ENCODE results near the gene SLC27A2. TPM values are rescaled to one million over a fixed set of nuclear protein-coding genes. Genes with fewer than 3 reads are reported as not detected.

SLC27A2 gene
- total and polyA plus RNA-seq, 2 experiments from 2014 or later: 2.8 to 9.4 TPM

DNA sequence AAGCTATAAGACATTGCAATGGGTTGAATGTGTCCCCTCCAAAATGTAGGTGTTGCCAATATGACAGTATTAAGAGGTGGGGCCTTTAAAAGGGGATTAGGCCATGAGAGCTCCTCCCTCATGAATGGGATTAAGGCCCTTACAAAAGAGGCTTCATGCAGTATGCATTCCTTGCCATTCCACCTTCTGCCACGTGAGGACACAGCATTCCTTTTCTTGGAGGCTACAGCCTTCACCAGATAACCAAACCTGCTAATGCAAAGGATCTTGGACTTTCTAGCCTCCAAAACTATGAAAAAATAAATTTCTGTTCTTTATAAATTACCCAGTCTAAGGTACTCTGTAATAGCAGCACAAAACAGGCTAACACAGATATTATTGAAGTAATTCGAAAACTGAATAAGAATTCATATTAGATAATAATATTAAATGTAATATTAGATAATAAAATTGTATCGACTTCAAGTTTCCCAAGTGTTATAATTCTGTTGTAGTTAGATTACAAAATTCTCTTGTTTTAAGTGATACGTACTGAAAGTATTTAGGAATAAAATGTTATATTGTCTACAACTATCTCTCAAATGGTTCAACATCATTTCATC lies 33.5 kb upstream of the SLC27A2 start:
- H3F3A ChIP-seq (replicated peaks; ENCODE audit: low read depth): no peaks in the 10 kb centered on the region
- H3K9me2 ChIP-seq (ENCODE audit: insufficient read depth): no peaks in the 10 kb centered on the region
- Mint-ChIP-seq H3K4me1 (no peaks in the 10 kb centered on the region), H3K27ac (no peak overlapping the region), H3K27me3 (ENCODE audit: insufficient read depth, low read depth, poor library complexity) (peaks cover 3% of the 10 kb centered on the region), H3K4me3 (no peak overlapping the region), H3K36me3 (ENCODE audit: low read depth) (no peaks in the 10 kb centered on the region), H3K9me3 (no peaks in the 10 kb centered on the region)
- no peaks in the 10 kb centered on the region for H3K4me1 ChIP-seq (ENCODE audit: insufficient read depth)
- no peak overlapping the region for H2AFZ ChIP-seq
- no peak overlapping the region for H3K4me3 ChIP-seq
- H3K79me2 ChIP-seq (replicated peaks; ENCODE audit: insufficient read depth): no peaks in the 10 kb centered on the region
- ATAC-seq (peak; percentile 94), DNase-seq (ENCODE audit: low spot score) (peak; percentile 84)
- no peaks in the 10 kb centered on the region for H4K20me1 ChIP-seq (replicated peaks; ENCODE audit: insufficient read depth)
- H3K27me3 ChIP-seq (ENCODE audit: insufficient read depth): no peaks in the 10 kb centered on the region
- no peak overlapping the region for H3K4me2 ChIP-seq
- no peaks in the 10 kb centered on the region for H3K36me3 ChIP-seq (ENCODE audit: insufficient read depth)
- H3K27ac ChIP-seq (ENCODE audit: low read depth): no peak overlapping the region
- TF ChIP-seq ZNF462 (CRISPR knock-in tag; IDR thresholded peaks at IDR 0.05) (peak; percentile 77), ZNF114 (CRISPR knock-in tag; IDR thresholded peaks at IDR 0.05) (no peak), CTCF (conservative IDR thresholded peaks at IDR 0.05; ENCODE audit: low read depth in 2 of 2) (peak; percentile 53 to 91)

- Mint-ChIP-seq H3K4me3 (no peak overlapping the region), H3K27me3 (ENCODE audit: insufficient read depth, low read depth, poor library complexity) (peaks cover 3% of the 10 kb centered on the region), H3K4me1 (no peaks in the 10 kb centered on the region), H3K27ac (no peak overlapping the region), H3K9me3 (no peaks in the 10 kb centered on the region), H3K36me3 (ENCODE audit: low read depth) (no peaks in the 10 kb centered on the region)
- H3K27me3 ChIP-seq (ENCODE audit: insufficient read depth): no peaks in the 10 kb centered on the region
- H3K4me1 ChIP-seq (ENCODE audit: insufficient read depth): no peaks in the 10 kb centered on the region
- no peaks in the 10 kb centered on the region for H3F3A ChIP-seq (replicated peaks; ENCODE audit: low read depth)
- H4K20me1 ChIP-seq (replicated peaks; ENCODE audit: insufficient read depth): no peaks in the 10 kb centered on the region
- H2AFZ ChIP-seq: no peak overlapping the region
- H3K4me2 ChIP-seq: no peak overlapping the region
- H3K4me3 ChIP-seq: no peak overlapping the region
- no peaks in the 10 kb centered on the region for H3K9me2 ChIP-seq (ENCODE audit: insufficient read depth)
- ATAC-seq (no peak), DNase-seq (ENCODE audit: low spot score) (no peak)
- no peaks in the 10 kb centered on the region for H3K36me3 ChIP-seq (ENCODE audit: insufficient read depth)
- no peaks in the 10 kb centered on the region for H3K79me2 ChIP-seq (replicated peaks; ENCODE audit: insufficient read depth)
- H3K27ac ChIP-seq (ENCODE audit: low read depth): no peak overlapping the region
- no peak for TF ChIP-seq CREB1 (CRISPR knock-in tag; IDR thresholded peaks at IDR 0.05; ENCODE audit: low read depth)
- TF ChIP-seq POLR2AphosphoS5 (IDR thresholded peaks at IDR 0.05; ENCODE audit: low read depth): no peak
Measured at GRCh38 chr15:50149090-50149489, 32.9 kb upstream of the SLC27A2 start.

All from GM23338 (cell line).